Astrocyte (in vitro differentiated cells and primary cell): ENCODE measurements around the gene CHRDL2. TPM values are rescaled to one million over a fixed set of nuclear protein-coding genes. Genes with fewer than 3 reads are reported as not detected.

Source experiments
- DNase-seq: peaks from one replicate; pipeline ENCODE4 v3.0.0-alpha.2; 2010; ENCODE audit warnings: low read depth
- FAIRE-seq: peaks from 2 replicates; lab custom pipeline; 2011; peaks lifted over from hg19 to GRCh38; lab: Jason Lieb, UNC
- H2AFZ ChIP-seq: 2 replicates; pipeline ENCODE4 v1.6.0; 2012; ENCODE audit warnings: low read depth, low read length, inconsistent platforms
- H3K27ac ChIP-seq: 2 replicates; pipeline ENCODE4 v1.5.1; 2011; ENCODE audit warnings: low read depth, low read length, inconsistent platforms
- H3K27me3 ChIP-seq: 2 replicates; pipeline ENCODE4 v1.6.0; 2011; ENCODE audit warnings: low read length, inconsistent platforms; ENCODE audit not compliant: insufficient read depth
- H3K36me3 ChIP-seq: 2 replicates; pipeline ENCODE4 v1.5.1; 2011; ENCODE audit warnings: low read length, inconsistent platforms; ENCODE audit not compliant: insufficient read depth
- H3K4me1 ChIP-seq: 2 replicates; pipeline ENCODE4 v1.5.1; 2011; ENCODE audit warnings: low read length, inconsistent platforms; ENCODE audit not compliant: insufficient read depth
- H3K4me2 ChIP-seq: 2 replicates; pipeline ENCODE4 v1.6.0; 2012; ENCODE audit warnings: low read length, inconsistent platforms
- H3K4me3 ChIP-seq: 2 replicates; pipeline ENCODE4 v1.5.1; 2011; ENCODE audit warnings: low read depth, mild to moderate bottlenecking, low read length, inconsistent platforms; ENCODE audit not compliant: insufficient read depth
- H3K79me2 ChIP-seq: 2 replicates; pipeline ENCODE4 v1.6.0; 2012; ENCODE audit warnings: mild to moderate bottlenecking, low read length, inconsistent platforms; ENCODE audit not compliant: insufficient read depth
- H3K9ac ChIP-seq: 2 replicates; pipeline ENCODE4 v1.6.0; 2012; ENCODE audit warnings: mild to moderate bottlenecking, low read length, inconsistent platforms
- H3K9me3 ChIP-seq: 2 replicates; pipeline ENCODE4 v1.5.1; 2012; ENCODE audit warnings: low read depth, mild to moderate bottlenecking, low read length, inconsistent platforms; ENCODE audit not compliant: insufficient read depth
- H4K20me1 ChIP-seq: 2 replicates; pipeline ENCODE4 v1.6.0; 2012; ENCODE audit warnings: low read length, inconsistent platforms; ENCODE audit not compliant: insufficient read depth
- H3K27ac Mint-ChIP-seq: one replicate; pipeline ENCODE4 v1.8.0; 2021; ENCODE audit warnings: mild to moderate bottlenecking, mixed read lengths; ENCODE audit not compliant: unreplicated experiment
- H3K27me3 Mint-ChIP-seq: one replicate; pipeline ENCODE4 v1.8.0; 2021; ENCODE audit warnings: low read depth, mixed read lengths; ENCODE audit not compliant: unreplicated experiment
- H3K36me3 Mint-ChIP-seq: one replicate; pipeline ENCODE4 v1.8.0; 2021; ENCODE audit warnings: low read depth, mixed read lengths; ENCODE audit not compliant: unreplicated experiment
- H3K4me1 Mint-ChIP-seq: one replicate; pipeline ENCODE4 v1.8.0; 2021; ENCODE audit warnings: low read depth, mixed read lengths; ENCODE audit not compliant: unreplicated experiment
- H3K4me3 Mint-ChIP-seq: one replicate; pipeline ENCODE4 v1.8.0; 2021; ENCODE audit warnings: mild to moderate bottlenecking, moderate library complexity, mixed read lengths; ENCODE audit not compliant: unreplicated experiment
- H3K9me3 Mint-ChIP-seq: one replicate; pipeline ENCODE4 v1.8.0; 2021; ENCODE audit warnings: mild to moderate bottlenecking, mixed read lengths; ENCODE audit not compliant: unreplicated experiment
- EZH2 ChIP-seq: IDR thresholded peaks from 2 replicates; pipeline ENCODE4 v1.6.1; 2012; ENCODE audit warnings: mild to moderate bottlenecking, low read length, inconsistent platforms; ENCODE audit not compliant: insufficient read depth
- total RNA-seq: library from RNA; stranded (reverse); gene quantifications from 2 replicates; pipeline ENCODE4 v1.2.1, GENCODE V29; 2021
- TF ChIP-seq, protein P1 (sequence below): IDR thresholded peaks from 2 replicates; pipeline ENCODE4 v1.5.1; 2011; ENCODE audit warnings: low read depth, mild to moderate bottlenecking, inconsistent platforms, low read length, moderate library complexity; ENCODE audit not compliant: insufficient read depth

Gene CHRDL2
- total RNA-seq, 1 donor from 2014 or later: not detected

DNA sequence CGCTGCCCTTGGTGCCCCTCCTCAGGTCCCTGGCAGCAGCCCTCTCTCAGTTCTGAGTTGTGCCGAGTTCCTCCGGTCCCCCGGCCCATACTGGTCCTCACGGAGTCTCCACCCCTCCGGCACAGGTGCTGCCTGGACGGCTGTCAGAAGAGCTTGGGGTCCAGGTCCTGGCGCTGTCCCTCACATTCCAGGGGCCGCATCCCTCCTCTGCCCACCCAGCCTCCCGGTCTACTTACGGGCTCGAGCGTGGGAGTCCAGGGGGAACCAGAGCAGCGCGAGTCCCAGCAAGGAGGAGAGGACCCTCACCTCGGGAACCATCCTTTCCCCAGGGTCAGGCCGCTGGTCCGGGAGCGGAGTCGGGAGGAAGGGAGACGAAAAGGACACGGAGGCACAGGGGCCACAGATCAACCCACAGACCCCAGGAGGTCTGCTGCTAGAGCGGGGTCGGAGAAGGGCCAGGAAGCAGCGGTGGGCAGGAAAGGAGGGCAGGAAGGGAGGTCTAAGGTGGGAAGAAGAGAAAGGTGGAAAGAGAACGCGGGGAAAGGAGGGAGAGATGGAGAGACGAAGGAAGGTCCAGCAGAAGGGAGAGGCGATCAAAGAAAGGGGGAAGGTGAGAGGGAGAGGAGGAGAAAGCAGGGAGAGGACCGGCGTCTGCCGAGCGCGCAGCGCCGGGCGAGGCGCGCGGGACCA, 510 bp downstream of the CHRDL2 start:
- peaks cover 5% of the 10 kb centered on the region for H3K36me3 Mint-ChIP-seq
- FAIRE-seq (no peak), DNase-seq (no peak)
- no peak overlapping the region for H3K27ac Mint-ChIP-seq
- no peaks in the 10 kb centered on the region for H3K4me1 ChIP-seq
- peak overlapping the region; percentile 57 for H3K4me3 Mint-ChIP-seq
- H3K4me1 Mint-ChIP-seq: no peaks in the 10 kb centered on the region
- H2AFZ ChIP-seq: no peak overlapping the region
- no peak overlapping the region for H3K27ac ChIP-seq
- TF ChIP-seq EZH2: peak; percentile 90
- TF ChIP-seq, protein P1, sequence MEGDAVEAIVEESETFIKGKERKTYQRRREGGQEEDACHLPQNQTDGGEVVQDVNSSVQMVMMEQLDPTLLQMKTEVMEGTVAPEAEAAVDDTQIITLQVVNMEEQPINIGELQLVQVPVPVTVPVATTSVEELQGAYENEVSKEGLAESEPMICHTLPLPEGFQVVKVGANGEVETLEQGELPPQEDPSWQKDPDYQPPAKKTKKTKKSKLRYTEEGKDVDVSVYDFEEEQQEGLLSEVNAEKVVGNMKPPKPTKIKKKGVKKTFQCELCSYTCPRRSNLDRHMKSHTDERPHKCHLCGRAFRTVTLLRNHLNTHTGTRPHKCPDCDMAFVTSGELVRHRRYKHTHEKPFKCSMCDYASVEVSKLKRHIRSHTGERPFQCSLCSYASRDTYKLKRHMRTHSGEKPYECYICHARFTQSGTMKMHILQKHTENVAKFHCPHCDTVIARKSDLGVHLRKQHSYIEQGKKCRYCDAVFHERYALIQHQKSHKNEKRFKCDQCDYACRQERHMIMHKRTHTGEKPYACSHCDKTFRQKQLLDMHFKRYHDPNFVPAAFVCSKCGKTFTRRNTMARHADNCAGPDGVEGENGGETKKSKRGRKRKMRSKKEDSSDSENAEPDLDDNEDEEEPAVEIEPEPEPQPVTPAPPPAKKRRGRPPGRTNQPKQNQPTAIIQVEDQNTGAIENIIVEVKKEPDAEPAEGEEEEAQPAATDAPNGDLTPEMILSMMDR: no peak
- no peaks in the 10 kb centered on the region for H3K9me3 Mint-ChIP-seq
- no peak overlapping the region for H3K9ac ChIP-seq
- H3K4me3 ChIP-seq: no peak overlapping the region
- peaks cover 85% of the 10 kb centered on the region for H3K27me3 Mint-ChIP-seq
- H3K4me2 ChIP-seq: peak overlapping the region; percentile 81
- H3K36me3 ChIP-seq: no peaks in the 10 kb centered on the region
- H3K27me3 ChIP-seq: peaks cover 65% of the 10 kb centered on the region
- peaks cover 3% of the 10 kb centered on the region for H4K20me1 ChIP-seq
- no peaks in the 10 kb centered on the region for H3K9me3 ChIP-seq
- H3K79me2 ChIP-seq: no peaks in the 10 kb centered on the region

DNA sequence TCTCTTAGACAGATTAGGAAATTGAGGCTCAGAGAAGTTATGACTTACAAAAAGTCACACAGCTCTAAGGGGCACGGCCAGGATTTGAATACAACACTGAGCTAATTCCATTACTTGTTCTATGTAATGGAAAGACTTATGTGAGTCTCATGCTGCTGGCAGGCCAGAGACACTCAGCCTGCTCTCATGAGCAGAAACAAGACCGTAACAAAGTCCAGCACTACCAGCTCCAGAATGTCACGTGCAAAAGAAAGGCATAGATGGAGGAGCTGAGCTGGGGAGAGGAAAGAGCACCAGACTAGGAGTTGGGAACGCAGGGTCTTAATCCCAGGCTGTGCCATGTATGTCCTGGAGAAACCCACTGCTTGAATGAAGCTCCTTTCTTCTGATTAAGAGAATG, 1.8 kb downstream of the CHRDL2 start:
- H3K36me3 Mint-ChIP-seq: no peaks in the 10 kb centered on the region
- Histone ChIP-seq H3K27me3 (peaks cover 61% of the 10 kb centered on the region), H3K4me3 (no peak overlapping the region), H3K36me3 (no peaks in the 10 kb centered on the region), H3K27ac (no peak overlapping the region), H3K4me2 (no peak overlapping the region), H3K9me3 (no peaks in the 10 kb centered on the region), H3K79me2 (no peaks in the 10 kb centered on the region), H2AFZ (no peak overlapping the region), H3K4me1 (no peaks in the 10 kb centered on the region), H3K9ac (no peak overlapping the region), H4K20me1 (peaks cover 3% of the 10 kb centered on the region)
- DNase-seq (no peak), FAIRE-seq (no peak)
- TF ChIP-seq, protein P1: no peak
- H3K4me3 Mint-ChIP-seq: no peak overlapping the region
- no peak overlapping the region for H3K27ac Mint-ChIP-seq
- no peaks in the 10 kb centered on the region for H3K9me3 Mint-ChIP-seq
- H3K4me1 Mint-ChIP-seq: no peaks in the 10 kb centered on the region
- H3K27me3 Mint-ChIP-seq: peaks cover 87% of the 10 kb centered on the region

DNA sequence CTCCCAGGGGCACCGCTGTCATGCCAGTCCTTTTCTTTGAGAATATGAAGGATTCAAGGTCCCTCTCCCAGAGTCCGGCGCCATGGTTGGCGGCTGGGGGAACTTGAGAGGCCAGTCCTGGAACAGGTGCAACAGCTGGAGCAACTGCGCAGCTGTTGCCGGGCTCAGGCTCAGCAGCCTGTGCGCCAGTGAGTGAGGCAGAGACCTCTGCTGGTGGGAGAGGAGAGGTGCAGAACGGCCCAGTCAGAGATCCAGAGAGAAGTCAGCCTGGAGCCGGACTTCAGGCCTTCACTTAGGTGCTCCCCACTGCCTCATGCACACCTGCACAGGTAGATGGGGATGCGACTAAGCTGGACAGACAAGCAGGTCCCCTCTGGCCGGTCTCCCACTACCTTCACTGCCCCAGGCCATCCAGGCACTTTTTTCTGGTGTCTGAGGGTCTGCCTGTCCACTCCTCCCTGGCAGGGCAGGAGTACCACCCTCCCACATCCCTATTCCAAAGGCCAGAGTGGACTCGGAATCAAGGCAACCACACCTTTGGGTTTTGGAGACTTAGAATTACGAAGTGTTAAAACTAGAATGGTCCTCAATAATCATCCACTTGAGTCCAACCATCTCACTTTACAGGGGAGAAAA, 4.6 kb downstream of the CHRDL2 start:
- no peaks in the 10 kb centered on the region for H3K36me3 Mint-ChIP-seq
- no peaks in the 10 kb centered on the region for H3K36me3 ChIP-seq
- no peaks in the 10 kb centered on the region for H3K79me2 ChIP-seq
- no peak overlapping the region for H3K27ac ChIP-seq
- H3K9ac ChIP-seq: no peak overlapping the region
- no peak overlapping the region for H3K4me3 ChIP-seq
- H3K4me1 ChIP-seq: no peaks in the 10 kb centered on the region
- no peaks in the 10 kb centered on the region for H3K9me3 ChIP-seq
- no peaks in the 10 kb centered on the region for H3K9me3 Mint-ChIP-seq
- DNase-seq (peak; percentile 30), FAIRE-seq (no peak)
- no peak overlapping the region for H2AFZ ChIP-seq
- TF ChIP-seq EZH2: no peak
- TF ChIP-seq, protein P1: peak; percentile 87
- H3K27ac Mint-ChIP-seq: no peak overlapping the region
- peaks cover 49% of the 10 kb centered on the region for H3K27me3 ChIP-seq
- H3K4me2 ChIP-seq: no peak overlapping the region
- no peaks in the 10 kb centered on the region for H3K4me1 Mint-ChIP-seq
- no peak overlapping the region for H3K4me3 Mint-ChIP-seq
- H3K27me3 Mint-ChIP-seq: peaks cover 86% of the 10 kb centered on the region
- no peaks in the 10 kb centered on the region for H4K20me1 ChIP-seq
